HEK293 (cell line): ENCODE results near the gene PLEKHB2.
"Not testable (repeated sequence)": the region's sequence is repeated elsewhere in the genome, so short reads cannot be mapped to it uniquely, and the experiment has no call there.

Experiments used
- HOXC10 ChIP-seq: sonication (generic); formaldehyde crosslinking; IDR thresholded peaks from 2 replicates; pipeline ENCODE4 v1.8.1; 2023; ENCODE audit warnings: mild to moderate bottlenecking, missing genetic modification reagents
- RBAK ChIP-seq: fragments of 450-650 bp; formaldehyde crosslinking; IDR thresholded peaks from 2 replicates; pipeline ENCODE4 v1.5.1; 2016; ENCODE audit warnings: missing biosample characterization, missing genetic modification characterization
- YY1 ChIP-seq: fragments of 450-650 bp; formaldehyde crosslinking; IDR thresholded peaks from 2 replicates; pipeline ENCODE4 v1.5.1; 2018; ENCODE audit warnings: missing biosample characterization, missing genetic modification characterization
- ZBTB20 ChIP-seq: fragments of 450-650 bp; formaldehyde crosslinking; IDR thresholded peaks from 2 replicates; pipeline ENCODE4 v1.5.1; 2016; ENCODE audit warnings: missing biosample characterization, missing genetic modification characterization
- ZNF10 ChIP-seq: fragments of 450-650 bp; formaldehyde crosslinking; IDR thresholded peaks from 2 replicates; pipeline ENCODE4 v1.5.1; 2017; ENCODE audit warnings: missing biosample characterization, missing genetic modification characterization
- ZNF175 ChIP-seq: fragments of 450-650 bp; formaldehyde crosslinking; IDR thresholded peaks from 2 replicates; pipeline ENCODE4 v1.5.1; 2016; ENCODE audit warnings: missing biosample characterization, missing genetic modification characterization
- ZNF335 ChIP-seq: fragments of 450-650 bp; formaldehyde crosslinking; conservative IDR thresholded peaks from 2 replicates; pipeline ENCODE4 v1.5.1; 2016; ENCODE audit warnings: missing biosample characterization, missing genetic modification characterization
- ZNF48 ChIP-seq: fragments of 450-650 bp; formaldehyde crosslinking; IDR thresholded peaks from 2 replicates; pipeline ENCODE4 v1.5.1; 2016; ENCODE audit warnings: missing biosample characterization, missing genetic modification characterization
- ZNF558 ChIP-seq: fragments of 450-650 bp; formaldehyde crosslinking; IDR thresholded peaks from 2 replicates; pipeline ENCODE4 v1.5.1; 2016; ENCODE audit warnings: missing biosample characterization, missing genetic modification characterization
- ZNF560 ChIP-seq: fragments of 450-650 bp; formaldehyde crosslinking; IDR thresholded peaks from 2 replicates; pipeline ENCODE4 v1.5.1; 2017; ENCODE audit warnings: missing biosample characterization, missing genetic modification characterization, borderline replicate concordance
- TF ChIP-seq, protein P1 (sequence below): fragments of 450-650 bp; formaldehyde crosslinking; IDR thresholded peaks from 2 replicates; pipeline ENCODE4 v1.5.1; 2016; ENCODE audit warnings: missing biosample characterization, missing genetic modification characterization
- TF ChIP-seq, protein P2 (sequence below): fragments of 450-650 bp; formaldehyde crosslinking; IDR thresholded peaks from 2 replicates; pipeline ENCODE4 v1.5.1; 2016; ENCODE audit warnings: missing biosample characterization, missing genetic modification characterization
- TF ChIP-seq, protein P3 (sequence below): fragments of 450-650 bp; formaldehyde crosslinking; optimal IDR thresholded peaks from 2 replicates; pipeline ENCODE3; 2016; ENCODE audit warnings: missing biosample characterization, mild to moderate bottlenecking, missing genetic modification characterization

DNA sequence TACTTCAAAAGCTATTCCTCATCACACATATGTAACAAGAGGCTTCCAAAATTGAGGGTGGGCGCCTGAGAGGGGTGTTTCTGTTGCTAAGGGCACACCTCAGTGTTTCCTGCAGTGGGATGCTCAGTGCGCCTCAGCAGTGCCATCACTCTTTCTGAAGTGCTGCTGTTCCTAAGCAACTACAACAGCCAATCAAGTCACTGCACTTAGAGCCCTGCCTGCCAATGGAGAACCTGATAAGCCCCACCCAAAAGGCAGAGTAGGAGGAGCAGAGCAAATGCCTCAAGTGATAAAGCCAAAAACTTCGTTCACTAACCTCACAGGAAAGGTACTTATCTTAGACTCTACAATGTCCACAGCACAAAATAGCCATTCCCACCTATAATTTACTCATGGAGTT lies 88.3 kb downstream of the PLEKHB2 start:
- not testable (repeated sequence) for TF ChIP-seq YY1; ZNF335 (tag by site-specific recombination); RBAK (tag by site-specific recombination); ZNF10; ZNF560 (tag by site-specific recombination); ZBTB20 (tag by site-specific recombination); ZNF558 (tag by site-specific recombination); ZNF175 (tag by site-specific recombination); ZNF48 (tag by site-specific recombination); HOXC10 (CRISPR knock-in tag)
- TF ChIP-seq, protein P1, sequence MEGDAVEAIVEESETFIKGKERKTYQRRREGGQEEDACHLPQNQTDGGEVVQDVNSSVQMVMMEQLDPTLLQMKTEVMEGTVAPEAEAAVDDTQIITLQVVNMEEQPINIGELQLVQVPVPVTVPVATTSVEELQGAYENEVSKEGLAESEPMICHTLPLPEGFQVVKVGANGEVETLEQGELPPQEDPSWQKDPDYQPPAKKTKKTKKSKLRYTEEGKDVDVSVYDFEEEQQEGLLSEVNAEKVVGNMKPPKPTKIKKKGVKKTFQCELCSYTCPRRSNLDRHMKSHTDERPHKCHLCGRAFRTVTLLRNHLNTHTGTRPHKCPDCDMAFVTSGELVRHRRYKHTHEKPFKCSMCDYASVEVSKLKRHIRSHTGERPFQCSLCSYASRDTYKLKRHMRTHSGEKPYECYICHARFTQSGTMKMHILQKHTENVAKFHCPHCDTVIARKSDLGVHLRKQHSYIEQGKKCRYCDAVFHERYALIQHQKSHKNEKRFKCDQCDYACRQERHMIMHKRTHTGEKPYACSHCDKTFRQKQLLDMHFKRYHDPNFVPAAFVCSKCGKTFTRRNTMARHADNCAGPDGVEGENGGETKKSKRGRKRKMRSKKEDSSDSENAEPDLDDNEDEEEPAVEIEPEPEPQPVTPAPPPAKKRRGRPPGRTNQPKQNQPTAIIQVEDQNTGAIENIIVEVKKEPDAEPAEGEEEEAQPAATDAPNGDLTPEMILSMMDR, result not testable (repeated sequence)
- TF ChIP-seq, protein P2, sequence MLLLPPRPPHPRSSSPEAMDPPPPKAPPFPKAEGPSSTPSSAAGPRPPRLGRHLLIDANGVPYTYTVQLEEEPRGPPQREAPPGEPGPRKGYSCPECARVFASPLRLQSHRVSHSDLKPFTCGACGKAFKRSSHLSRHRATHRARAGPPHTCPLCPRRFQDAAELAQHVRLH (tag by site-specific recombination), result not testable (repeated sequence)
- TF ChIP-seq, protein P3, sequence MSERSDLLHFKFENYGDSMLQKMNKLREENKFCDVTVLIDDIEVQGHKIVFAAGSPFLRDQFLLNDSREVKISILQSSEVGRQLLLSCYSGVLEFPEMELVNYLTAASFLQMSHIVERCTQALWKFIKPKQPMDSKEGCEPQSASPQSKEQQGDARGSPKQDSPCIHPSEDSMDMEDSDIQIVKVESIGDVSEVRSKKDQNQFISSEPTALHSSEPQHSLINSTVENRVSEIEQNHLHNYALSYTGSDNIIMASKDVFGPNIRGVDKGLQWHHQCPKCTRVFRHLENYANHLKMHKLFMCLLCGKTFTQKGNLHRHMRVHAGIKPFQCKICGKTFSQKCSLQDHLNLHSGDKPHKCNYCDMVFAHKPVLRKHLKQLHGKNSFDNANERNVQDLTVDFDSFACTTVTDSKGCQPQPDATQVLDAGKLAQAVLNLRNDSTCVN, result not testable (repeated sequence)
